Adipocyte (in vitro differentiated cells): Measurements from ENCODE around the gene GRIN1.

Experiments used
- DNase-seq: peaks from one replicate; pipeline ENCODE4 v3.0.0-alpha.2; 2015; ENCODE audit warnings: low read depth
- H3K27me3 ChIP-seq: replicated peaks from 2 replicates; pipeline ENCODE4 v1.7.0; 2013; ENCODE audit warnings: mild to moderate bottlenecking, low read length, moderate library complexity; ENCODE audit not compliant: control insufficient read depth, insufficient read depth
- H3K36me3 ChIP-seq: 2 replicates; pipeline ENCODE4 v1.7.0; 2013; ENCODE audit warnings: low read length, mild to moderate bottlenecking, moderate library complexity; ENCODE audit not compliant: control insufficient read depth, insufficient read depth, severe bottlenecking
- H3K4me1 ChIP-seq: 2 replicates; pipeline ENCODE4 v1.7.0; 2013; ENCODE audit warnings: mild to moderate bottlenecking, low read length, moderate library complexity; ENCODE audit not compliant: control insufficient read depth, insufficient read depth
- H3K4me3 ChIP-seq: 2 replicates; pipeline ENCODE4 v1.7.0; 2013; ENCODE audit warnings: mild to moderate bottlenecking, low read length, moderate library complexity
- H3K9ac ChIP-seq: 2 replicates; pipeline ENCODE4 v1.7.0; 2013; ENCODE audit warnings: mild to moderate bottlenecking, low read length, moderate library complexity
- H3K9me3 ChIP-seq: 2 replicates; pipeline ENCODE4 v1.7.0; 2013; ENCODE audit warnings: mild to moderate bottlenecking, low read length, moderate library complexity; ENCODE audit not compliant: control insufficient read depth

Gene GRIN1

DNA sequence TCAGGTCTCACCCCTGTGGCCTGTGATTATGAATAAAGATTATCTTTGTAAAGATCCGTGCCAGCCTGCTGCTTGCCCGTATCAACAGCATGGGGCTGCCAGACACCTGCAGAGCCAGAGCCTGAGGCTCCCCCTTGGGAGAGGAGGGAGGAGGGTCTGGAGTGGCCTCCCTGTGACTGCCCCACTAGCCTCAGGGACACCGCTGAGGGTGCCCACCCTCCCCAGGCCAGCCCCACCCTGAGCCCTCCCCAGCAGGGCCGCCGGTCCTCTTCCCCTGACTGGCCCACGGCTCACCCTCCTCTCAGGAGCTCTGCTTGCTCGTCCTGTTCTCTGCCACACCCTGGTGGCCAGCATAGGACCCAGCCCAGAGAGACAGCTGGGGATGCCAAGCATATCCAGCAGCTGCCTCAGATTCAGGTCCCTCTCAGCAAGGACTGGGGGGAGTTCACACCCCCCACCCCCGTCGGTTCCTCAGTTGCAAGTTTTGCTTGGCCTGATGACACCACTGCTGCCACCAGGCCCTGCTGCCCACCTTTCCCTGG is 51.4 kb downstream of the GRIN1 start:
- Histone ChIP-seq H3K36me3 (peaks cover 28% of the 10 kb centered on the region), H3K4me3 (no peak overlapping the region), H3K27me3 (no peaks in the 10 kb centered on the region), H3K9me3 (no peaks in the 10 kb centered on the region), H3K4me1 (peaks cover 32% of the 10 kb centered on the region), H3K9ac (peak overlapping the region; percentile 99)
- no peak for DNase-seq

DNA sequence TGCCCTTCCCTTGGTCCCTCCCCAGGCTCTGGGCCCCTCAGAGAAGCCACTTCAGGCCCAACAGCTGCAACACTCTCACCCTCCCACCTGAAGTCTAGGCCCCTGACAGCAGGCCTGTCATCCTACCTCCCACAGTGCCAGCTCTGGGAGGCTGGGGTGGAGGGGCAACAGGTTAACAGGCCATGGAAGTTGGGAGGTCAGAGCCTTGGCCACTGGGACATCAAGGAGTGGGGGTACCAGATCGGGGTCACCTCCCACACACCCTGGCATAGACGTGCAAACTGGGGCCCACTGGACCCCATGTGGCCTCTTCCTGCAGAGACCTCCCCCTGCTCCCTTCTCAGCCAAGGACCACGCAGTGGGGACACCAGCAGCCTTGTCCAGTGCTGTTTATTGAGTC is 52.3 kb downstream of the GRIN1 start:
- Histone ChIP-seq H3K4me3 (no peak overlapping the region), H3K36me3 (peaks cover 24% of the 10 kb centered on the region), H3K9me3 (no peaks in the 10 kb centered on the region), H3K4me1 (peaks cover 34% of the 10 kb centered on the region), H3K9ac (peak overlapping the region; percentile 1), H3K27me3 (no peaks in the 10 kb centered on the region)
- no peak for DNase-seq

DNA sequence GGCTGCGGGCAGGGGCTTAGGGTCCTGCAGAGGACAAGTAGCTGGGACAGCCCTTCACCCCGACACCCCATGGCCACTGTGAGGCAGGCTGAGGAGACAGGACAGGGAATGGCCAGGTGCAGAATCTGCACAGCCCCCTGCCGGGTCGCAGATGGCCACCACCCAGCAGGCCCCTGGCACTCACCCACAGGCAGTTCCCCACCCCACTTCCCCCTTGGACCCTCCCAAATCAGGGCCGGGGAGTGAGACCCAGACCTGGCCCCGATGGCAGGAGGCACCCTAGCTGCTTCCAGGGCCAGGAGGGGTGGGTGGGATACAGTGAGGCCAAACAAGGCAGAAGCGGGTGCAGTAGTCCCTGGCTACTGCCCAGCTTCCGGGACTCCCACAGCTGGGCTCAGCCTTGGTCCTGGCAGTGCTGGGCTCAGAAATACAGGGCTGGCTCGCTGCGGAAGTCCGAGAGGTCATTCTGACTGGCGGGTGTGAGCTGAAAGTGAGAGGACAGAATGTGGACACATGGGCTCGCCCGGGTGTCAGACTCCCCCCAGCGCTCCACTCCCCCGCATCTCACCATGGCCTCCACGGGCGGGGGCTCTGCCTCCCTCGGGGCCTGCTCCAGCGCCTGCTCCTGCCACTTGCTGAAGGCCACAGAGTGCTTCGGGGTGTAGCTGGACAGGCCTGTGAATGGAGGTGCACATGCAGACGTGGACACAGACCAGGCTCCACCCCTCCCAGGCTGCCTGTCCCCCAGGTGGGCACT is 52.9 kb downstream of the GRIN1 start:
- Histone ChIP-seq H3K9ac (peak overlapping the region; percentile 1), H3K9me3 (no peaks in the 10 kb centered on the region), H3K4me1 (peaks cover 28% of the 10 kb centered on the region), H3K4me3 (no peak overlapping the region), H3K36me3 (peaks cover 24% of the 10 kb centered on the region), H3K27me3 (no peaks in the 10 kb centered on the region)
- no peak for DNase-seq

DNA sequence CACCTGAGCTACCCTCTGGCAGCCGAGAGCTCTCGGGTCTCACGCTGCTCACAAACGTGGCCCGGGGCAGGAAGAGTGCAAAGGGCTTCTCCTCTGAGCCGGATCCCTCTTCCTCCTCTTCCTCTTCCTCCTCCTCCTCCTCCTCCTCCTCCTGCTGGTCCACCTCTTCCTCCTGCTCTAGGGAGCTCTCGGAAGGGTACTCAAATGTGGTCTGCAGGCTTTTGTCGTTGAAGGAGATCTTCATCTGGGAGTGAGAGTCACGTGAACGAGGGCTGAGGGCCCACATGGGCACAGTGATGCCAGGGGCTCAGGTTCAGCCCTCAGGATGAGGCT is 53.5 kb downstream of the GRIN1 start:
- no peak for DNase-seq
- Histone ChIP-seq H3K9me3 (no peaks in the 10 kb centered on the region), H3K27me3 (no peaks in the 10 kb centered on the region), H3K4me3 (no peak overlapping the region), H3K4me1 (peaks cover 22% of the 10 kb centered on the region), H3K36me3 (peaks cover 24% of the 10 kb centered on the region), H3K9ac (no peak overlapping the region)

DNA sequence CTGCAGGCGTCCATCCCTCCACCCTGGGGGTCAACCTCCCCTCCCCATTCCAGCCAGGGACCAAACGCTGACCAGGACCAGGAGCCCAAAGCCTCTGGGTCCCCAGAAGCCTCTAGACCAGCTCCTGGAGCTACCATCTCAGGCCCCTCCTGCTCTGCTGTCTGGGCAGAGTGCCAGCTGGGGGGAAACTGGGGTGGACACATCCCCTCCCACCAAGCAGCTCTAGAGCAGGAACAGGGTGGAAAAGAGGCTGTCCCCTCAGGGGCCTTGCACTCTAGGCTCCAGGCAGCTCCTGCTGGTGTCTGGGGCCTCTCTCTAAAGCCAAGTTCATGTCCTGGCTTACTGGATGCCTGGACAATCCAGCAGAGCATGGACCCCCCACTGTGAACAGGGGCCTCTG is 53.9 kb downstream of the GRIN1 start:
- Histone ChIP-seq H3K4me1 (peaks cover 18% of the 10 kb centered on the region), H3K27me3 (no peaks in the 10 kb centered on the region), H3K9ac (no peak overlapping the region), H3K36me3 (peaks cover 24% of the 10 kb centered on the region), H3K4me3 (no peak overlapping the region), H3K9me3 (no peaks in the 10 kb centered on the region)
- DNase-seq = no peak

DNA sequence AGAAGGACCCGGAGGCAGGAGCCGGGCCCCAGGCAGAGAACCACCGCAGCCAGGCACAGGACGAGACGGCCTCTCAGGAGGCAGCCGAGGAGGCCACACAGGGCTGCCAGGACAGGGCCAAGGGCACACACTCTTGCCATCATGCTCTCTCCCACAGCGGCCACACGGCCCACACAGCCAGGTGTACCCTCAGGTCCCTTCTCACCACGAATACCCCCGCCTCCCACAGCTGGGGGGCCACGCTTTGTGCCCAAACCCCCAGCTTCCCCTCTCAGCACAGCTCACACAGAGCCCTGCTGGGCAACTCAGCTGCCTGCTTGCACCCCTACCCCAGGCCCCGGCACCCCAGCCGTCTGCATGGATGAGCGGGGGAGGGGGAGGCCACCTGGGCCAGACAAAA is 54.8 kb downstream of the GRIN1 start:
- no peak overlapping the region for H3K4me3 ChIP-seq
- H3K36me3 ChIP-seq = peaks cover 24% of the 10 kb centered on the region
- no peaks in the 10 kb centered on the region for H3K27me3 ChIP-seq
- no peak overlapping the region for H3K9ac ChIP-seq
- no peaks in the 10 kb centered on the region for H3K9me3 ChIP-seq
- H3K4me1 ChIP-seq = peaks cover 24% of the 10 kb centered on the region
- no peak for DNase-seq

DNA sequence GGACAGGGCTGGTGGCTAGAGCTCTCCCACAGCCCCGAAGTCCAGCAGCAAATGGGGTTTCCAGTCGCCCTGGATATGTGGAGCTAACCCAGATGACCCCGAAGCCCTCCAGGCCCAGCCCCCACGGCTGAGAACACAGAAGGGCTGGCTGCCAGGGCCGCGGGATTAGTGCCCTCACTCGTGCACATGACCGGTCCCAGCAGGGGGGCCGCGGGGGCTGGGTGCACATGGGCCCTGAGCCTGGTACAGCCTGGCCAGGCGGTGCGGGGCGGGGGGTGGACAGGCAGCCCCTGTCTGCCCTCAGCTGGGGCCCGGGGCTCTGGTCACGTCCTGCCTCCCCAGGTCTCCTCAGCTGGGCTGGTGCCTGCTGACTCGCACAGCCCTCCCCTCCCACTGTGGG is 55.4 kb downstream of the GRIN1 start:
- Histone ChIP-seq H3K27me3 (no peaks in the 10 kb centered on the region), H3K4me1 (peaks cover 27% of the 10 kb centered on the region), H3K36me3 (peaks cover 24% of the 10 kb centered on the region), H3K4me3 (no peak overlapping the region), H3K9me3 (no peaks in the 10 kb centered on the region), H3K9ac (no peak overlapping the region)
- no peak for DNase-seq

DNA sequence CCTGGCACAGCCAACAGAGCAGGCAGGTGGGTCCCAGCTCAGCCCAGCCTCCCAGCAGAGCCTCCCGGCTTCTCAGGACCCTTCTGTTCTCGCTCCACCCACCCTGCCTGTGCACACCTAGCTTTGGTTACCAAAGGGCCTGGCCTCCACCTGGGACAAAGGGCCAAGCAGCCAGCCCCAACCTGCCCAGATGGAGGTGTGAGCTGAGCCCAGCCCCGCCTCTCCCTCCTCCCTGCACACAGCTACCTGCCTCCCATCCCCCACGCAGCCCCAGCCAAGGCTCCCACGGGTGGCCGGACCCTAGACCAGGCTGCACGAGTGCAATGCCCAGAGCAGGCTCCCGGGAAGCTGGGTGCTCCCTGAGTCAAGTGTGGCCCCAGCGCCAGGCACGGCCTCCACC is 56.0 kb downstream of the GRIN1 start:
- DNase-seq = no peak
- no peaks in the 10 kb centered on the region for H3K27me3 ChIP-seq
- H3K9ac ChIP-seq = no peak overlapping the region
- H3K36me3 ChIP-seq = peaks cover 23% of the 10 kb centered on the region
- H3K4me3 ChIP-seq = no peak overlapping the region
- peaks cover 23% of the 10 kb centered on the region for H3K4me1 ChIP-seq
- no peaks in the 10 kb centered on the region for H3K9me3 ChIP-seq

DNA sequence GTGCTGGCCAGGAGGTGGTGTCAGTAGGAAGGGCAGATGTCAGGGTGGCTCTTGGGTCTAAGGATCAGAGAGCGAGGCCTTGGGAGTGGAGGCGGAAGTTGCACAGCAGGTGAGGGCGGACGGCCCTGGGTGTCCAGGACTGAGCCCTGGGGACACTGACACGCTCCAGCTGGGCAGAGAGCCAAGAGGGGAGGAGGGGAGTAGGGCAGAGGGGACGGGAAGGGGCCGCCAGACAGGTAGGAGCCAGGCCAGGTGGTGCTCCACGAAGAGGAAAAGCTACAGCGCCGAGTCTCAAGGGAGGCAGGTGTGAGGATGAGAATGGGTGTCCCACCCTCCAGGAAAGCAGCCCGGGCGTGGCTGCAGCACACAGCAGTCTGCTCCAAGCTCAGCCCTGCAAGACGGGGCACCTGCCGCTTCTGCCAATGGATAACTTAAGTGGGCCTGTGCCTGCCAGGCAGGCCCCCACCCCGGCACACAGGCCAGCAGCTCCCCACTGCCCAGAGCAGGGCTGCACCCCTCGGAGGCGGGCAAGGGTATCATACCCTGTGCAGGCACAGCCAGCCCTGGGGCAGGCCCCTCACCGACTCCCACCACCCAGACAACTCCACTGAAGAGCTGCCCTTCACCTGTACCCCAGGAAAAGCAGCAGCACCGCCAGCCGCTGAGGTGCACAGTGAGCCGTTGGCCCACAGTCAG is 56.7 kb downstream of the GRIN1 start:
- no peak overlapping the region for H3K4me3 ChIP-seq
- H3K4me1 ChIP-seq = peaks cover 19% of the 10 kb centered on the region
- H3K36me3 ChIP-seq = peaks cover 15% of the 10 kb centered on the region
- H3K9me3 ChIP-seq = no peaks in the 10 kb centered on the region
- H3K27me3 ChIP-seq = no peaks in the 10 kb centered on the region
- DNase-seq = no peak
- no peak overlapping the region for H3K9ac ChIP-seq

DNA sequence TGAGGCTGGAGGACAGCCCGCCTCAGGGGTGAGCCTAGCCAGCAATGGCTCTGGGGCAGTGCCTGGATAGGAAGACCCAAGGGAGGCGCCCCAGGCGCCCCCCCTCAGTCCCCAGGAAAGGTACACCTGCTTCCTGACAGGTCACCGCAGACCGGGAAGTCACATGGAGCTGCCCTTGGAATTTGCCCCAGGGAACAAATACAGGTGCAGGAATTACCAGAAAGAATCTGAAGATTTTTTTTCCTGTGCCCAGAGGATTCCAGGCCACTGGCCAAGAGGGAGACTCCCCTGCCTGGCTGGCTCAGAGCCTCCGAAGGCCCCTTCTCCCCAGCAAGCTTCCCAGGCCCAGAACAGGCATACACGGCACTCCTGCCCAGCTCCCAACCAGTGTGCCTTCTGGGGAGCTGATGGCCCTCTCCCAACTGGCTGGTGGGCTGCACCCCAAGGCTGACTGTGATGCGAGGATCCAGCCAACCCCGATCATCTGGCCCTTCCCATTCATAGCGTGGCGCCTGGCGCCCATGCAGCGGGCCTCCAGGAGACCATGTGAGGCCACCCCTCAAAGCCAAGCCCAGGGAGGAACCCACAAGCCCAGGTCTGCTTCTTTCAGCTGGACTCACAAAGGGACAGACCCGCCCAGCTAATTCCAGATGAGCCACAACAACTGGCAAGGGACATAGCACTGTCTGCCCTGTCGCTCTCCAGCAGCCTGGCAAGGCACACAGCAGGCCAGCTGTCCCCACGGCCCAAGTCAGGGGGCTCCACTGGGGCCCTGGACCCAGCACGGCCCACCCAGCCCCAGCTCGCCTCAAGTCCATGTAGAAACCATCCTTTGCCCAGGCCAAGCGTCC is 59.3 kb downstream of the GRIN1 start:
- H3K4me1 ChIP-seq = peaks cover 36% of the 10 kb centered on the region
- H3K4me3 ChIP-seq = peak overlapping the region; percentile 67
- DNase-seq = no peak
- H3K9ac ChIP-seq = peak overlapping the region; percentile 71
- no peaks in the 10 kb centered on the region for H3K9me3 ChIP-seq
- no peaks in the 10 kb centered on the region for H3K36me3 ChIP-seq
- no peaks in the 10 kb centered on the region for H3K27me3 ChIP-seq

DNA sequence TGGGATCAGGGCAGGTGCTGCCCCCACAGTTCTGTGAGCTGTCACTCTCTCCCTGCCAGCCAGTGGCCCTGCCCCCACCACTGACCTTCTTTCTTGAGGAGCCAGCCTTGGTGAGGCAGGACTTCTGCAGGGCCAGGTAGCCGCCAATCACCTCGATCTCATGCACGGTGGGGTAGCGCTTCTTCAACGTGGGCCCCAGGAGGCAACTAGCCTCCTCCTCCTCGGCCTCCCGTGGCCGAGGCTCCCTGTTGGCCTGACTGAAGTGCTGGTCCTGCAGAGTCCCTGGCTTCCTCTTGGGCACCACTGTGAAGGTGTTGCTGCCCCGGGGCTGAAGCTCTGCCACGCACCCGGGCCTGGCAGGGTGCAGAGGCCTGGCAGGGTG is 59.9 kb downstream of the GRIN1 start:
- no peak for DNase-seq
- no peaks in the 10 kb centered on the region for H3K27me3 ChIP-seq
- peak overlapping the region; percentile 71 for H3K9ac ChIP-seq
- H3K9me3 ChIP-seq = no peaks in the 10 kb centered on the region
- H3K4me1 ChIP-seq = peaks cover 37% of the 10 kb centered on the region
- no peaks in the 10 kb centered on the region for H3K36me3 ChIP-seq
- peak overlapping the region; percentile 67 for H3K4me3 ChIP-seq
